HG02943 (cell line): ENCODE measurements around the gene CDY2A.
"Not testable (repeated sequence)": the region's sequence is repeated elsewhere in the genome, so short reads cannot be mapped to it uniquely, and the experiment has no call there.

Experiments
- ATAC-seq: cut with Tn5 transposase; IDR thresholded peaks from one replicate; pipeline ENCODE4 v1.9.1; 2021; ENCODE audit warnings: mild to moderate bottlenecking, low read depth, moderate library complexity; ENCODE audit not compliant: unreplicated experiment

Gene CDY2A

GRCh38 chrY:18025487-18025886, at the start of gene CDY2A:
Gene CDY2A (plus strand): TSS chrY:18025787. CDS start chrY:18026115, 328 bp downstream.
- not testable (repeated sequence) for ATAC-seq

GRCh38 chrY:17997586-17997985, 28.0 kb upstream of the CDY2A start:
- not testable (repeated sequence) for ATAC-seq

GRCh38 chrY:17998266-17998665, 27.3 kb upstream of the CDY2A start:
- ATAC-seq: not testable (repeated sequence)

GRCh38 chrY:18023897-18024296, 1.7 kb upstream of the CDY2A start:
- not testable (repeated sequence) for ATAC-seq

- not testable (repeated sequence) for ATAC-seq
Observed at GRCh38 chrY:18028845-18029244, 3.3 kb downstream of the CDY2A start.

- not testable (repeated sequence) for ATAC-seq
Observed at GRCh38 chrY:18030178-18030577, 4.6 kb downstream of the CDY2A start.

GRCh38 chrY:18034100-18034814, 8.7 kb downstream of the CDY2A start:
- ATAC-seq: not testable (repeated sequence)

- ATAC-seq: not testable (repeated sequence)
Observed at GRCh38 chrY:18034864-18035263, 9.3 kb downstream of the CDY2A start.

- not testable (repeated sequence) for ATAC-seq
Observed at GRCh38 chrY:18044990-18045389, 19.4 kb downstream of the CDY2A start.

- not testable (repeated sequence) for ATAC-seq
Observed at GRCh38 chrY:18048149-18049040, 22.8 kb downstream of the CDY2A start.

- not testable (repeated sequence) for ATAC-seq
Observed at GRCh38 chrY:18049061-18049460, 23.5 kb downstream of the CDY2A start.

- ATAC-seq: not testable (repeated sequence)
Observed at GRCh38 chrY:18056473-18056872, 30.9 kb downstream of the CDY2A start.

- ATAC-seq: not testable (repeated sequence)
Observed at GRCh38 chrY:18073464-18073863, 47.9 kb downstream of the CDY2A start.
